Epithelial cell of proximal tubule (primary cell): ENCODE measurements around the gene RNF111. TPM values are rescaled to one million over a fixed set of nuclear protein-coding genes. Genes with fewer than 3 reads are reported as not detected.

Source experiments
- DNase-seq: peaks from one replicate; pipeline ENCODE4 v3.0.0-alpha.2; 2011; ENCODE audit warnings: low read depth
- H3K4me3 ChIP-seq: 2 replicates; pipeline ENCODE4 v1.5.1; 2011; ENCODE audit warnings: low read depth, mild to moderate bottlenecking, low read length
- total RNA-seq: library from RNA; depleted of rRNA; stranded (reverse); fragments of >200 nt; gene quantifications from 2 replicates; pipeline ENCODE4 v1.2.3, GENCODE V29; 2015
- TF ChIP-seq, protein P1 (sequence below): conservative IDR thresholded peaks from 2 replicates; pipeline ENCODE4 v1.5.1; 2012; ENCODE audit warnings: low read depth, mild to moderate bottlenecking, low read length

Gene RNF111
- total RNA-seq, 1 donor from 2014 or later = 8.5 TPM

DNA sequence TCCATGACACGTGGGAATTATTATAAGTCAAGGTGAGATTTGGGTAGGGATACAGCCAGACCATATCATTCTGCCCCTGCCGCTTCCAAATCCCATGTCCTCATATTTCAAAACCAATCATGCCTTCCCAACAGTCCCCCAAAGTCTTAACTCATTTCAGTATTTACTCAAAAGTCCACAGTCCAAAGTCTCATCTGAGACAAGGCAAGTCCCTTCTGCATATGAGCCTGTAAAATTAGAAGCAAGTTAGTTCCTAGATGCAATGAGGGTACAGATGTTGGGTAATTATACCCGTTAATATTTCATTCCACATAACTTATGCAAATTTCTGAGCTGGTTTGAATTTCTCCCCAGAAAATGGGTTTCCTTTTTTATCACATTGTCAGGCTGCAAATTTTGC lies 47.7 kb downstream of the RNF111 start:
- TF ChIP-seq, protein P1, sequence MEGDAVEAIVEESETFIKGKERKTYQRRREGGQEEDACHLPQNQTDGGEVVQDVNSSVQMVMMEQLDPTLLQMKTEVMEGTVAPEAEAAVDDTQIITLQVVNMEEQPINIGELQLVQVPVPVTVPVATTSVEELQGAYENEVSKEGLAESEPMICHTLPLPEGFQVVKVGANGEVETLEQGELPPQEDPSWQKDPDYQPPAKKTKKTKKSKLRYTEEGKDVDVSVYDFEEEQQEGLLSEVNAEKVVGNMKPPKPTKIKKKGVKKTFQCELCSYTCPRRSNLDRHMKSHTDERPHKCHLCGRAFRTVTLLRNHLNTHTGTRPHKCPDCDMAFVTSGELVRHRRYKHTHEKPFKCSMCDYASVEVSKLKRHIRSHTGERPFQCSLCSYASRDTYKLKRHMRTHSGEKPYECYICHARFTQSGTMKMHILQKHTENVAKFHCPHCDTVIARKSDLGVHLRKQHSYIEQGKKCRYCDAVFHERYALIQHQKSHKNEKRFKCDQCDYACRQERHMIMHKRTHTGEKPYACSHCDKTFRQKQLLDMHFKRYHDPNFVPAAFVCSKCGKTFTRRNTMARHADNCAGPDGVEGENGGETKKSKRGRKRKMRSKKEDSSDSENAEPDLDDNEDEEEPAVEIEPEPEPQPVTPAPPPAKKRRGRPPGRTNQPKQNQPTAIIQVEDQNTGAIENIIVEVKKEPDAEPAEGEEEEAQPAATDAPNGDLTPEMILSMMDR = no peak
- no peak overlapping the region for H3K4me3 ChIP-seq
- DNase-seq = no peak

- DNase-seq = no peak
- no peak overlapping the region for H3K4me3 ChIP-seq
- TF ChIP-seq, protein P1 = no peak
Measured at GRCh38 chr15:59039225-59039624, 51.8 kb downstream of the RNF111 start.

DNA sequence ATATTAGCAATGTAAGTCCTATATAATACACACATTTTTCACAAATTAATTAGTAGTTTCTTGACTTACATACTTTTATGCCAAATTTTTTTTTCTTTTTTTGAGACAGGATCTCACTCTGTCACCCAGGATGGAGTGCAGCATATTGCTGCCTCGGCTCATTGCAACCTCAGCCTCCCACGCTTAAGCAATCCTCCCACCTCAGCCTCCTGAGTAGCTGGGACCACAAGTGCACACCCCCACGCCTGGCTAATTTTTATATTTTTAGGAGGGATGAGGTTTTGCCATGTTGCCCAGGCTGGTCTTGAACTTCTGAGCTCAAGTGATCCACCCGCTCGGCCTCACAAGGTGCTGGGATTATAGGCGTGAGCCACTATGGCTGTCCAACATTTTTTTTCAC lies 54.6 kb downstream of the RNF111 start:
- TF ChIP-seq, protein P1 = no peak
- no peak overlapping the region for H3K4me3 ChIP-seq
- DNase-seq = no peak

- DNase-seq = no peak
- H3K4me3 ChIP-seq = no peak overlapping the region
- TF ChIP-seq, protein P1 = no peak
Measured at GRCh38 chr15:59048897-59049296, 61.4 kb downstream of the RNF111 start.

DNA sequence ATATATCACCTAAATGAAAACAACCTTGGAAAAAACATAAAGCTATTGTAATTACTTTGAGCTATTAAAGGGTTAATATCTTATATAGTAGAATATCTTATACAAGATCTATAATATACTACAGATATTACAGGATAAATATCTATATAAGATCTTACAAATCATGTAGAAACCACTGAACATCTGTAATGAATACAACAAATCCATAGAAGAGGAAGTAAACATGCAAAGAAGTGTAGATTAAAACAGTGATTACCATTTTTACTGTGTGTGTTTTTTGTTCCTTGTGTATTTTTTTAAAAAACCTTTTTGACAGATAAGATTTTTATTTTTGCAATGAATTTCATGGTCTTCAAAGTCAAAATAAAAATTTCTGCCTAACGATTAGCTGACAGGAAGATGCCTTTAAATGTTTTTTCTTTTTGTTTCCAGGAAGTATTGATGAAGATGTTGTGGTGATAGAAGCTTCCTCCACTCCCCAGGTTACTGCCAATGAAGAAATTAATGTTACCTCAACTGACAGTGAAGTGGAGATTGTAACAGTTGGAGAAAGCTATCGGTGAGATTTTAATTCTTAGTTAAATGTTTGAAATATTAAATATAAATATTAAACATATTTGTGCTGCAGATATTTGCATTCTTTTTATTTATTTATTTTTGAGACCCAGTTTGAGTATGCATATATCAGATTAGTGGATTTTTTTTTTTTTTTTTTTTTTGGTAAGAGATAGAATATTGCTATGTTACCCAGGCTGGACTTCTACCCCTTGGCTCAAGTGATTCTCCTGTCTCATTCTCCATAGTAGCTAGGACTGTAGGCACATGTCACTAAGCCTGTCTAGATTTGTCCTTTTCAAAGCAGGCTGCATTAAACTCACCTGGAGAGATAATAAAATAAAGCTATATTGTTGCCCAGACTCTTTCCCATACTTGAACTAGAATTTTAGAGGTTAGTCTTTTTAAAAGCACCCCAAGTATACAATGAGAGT lies 64.7 kb downstream of the RNF111 start:
- DNase-seq = no peak
- no peak overlapping the region for H3K4me3 ChIP-seq
- TF ChIP-seq, protein P1 = no peak

- TF ChIP-seq, protein P1 = no peak
- no peak for DNase-seq
- H3K4me3 ChIP-seq = no peak overlapping the region
Measured at GRCh38 chr15:59052915-59053407, 65.5 kb downstream of the RNF111 start.

DNA sequence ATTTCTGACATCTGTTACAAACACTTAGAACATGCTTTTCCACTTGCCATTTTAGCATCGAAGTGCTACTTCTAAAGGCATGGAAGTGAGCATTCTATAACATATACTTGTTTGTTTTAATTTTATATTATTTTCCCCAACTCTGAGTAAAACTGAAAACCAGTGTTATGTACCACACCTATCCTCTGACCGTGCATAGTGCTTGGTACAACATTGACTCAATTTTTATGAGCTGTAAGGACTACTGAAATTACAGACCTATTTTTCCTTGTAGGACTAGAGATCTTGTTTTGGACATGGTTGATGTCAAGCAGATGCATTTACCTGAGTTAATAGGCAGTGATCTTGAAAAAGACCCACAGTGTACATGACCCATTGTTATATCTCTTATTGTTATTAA lies 66.0 kb downstream of the RNF111 start:
- TF ChIP-seq, protein P1 = no peak
- no peak for DNase-seq
- no peak overlapping the region for H3K4me3 ChIP-seq
